Measurements from ENCODE around the gene NPY4R. TPM values are rescaled to one million over a fixed set of nuclear protein-coding genes. Genes with fewer than 3 reads are reported as not detected.
"Not testable (repeated sequence)": the region's sequence is repeated elsewhere in the genome, so short reads cannot be mapped to it uniquely, and the experiment has no call there.

Gene NPY4R, protein sequence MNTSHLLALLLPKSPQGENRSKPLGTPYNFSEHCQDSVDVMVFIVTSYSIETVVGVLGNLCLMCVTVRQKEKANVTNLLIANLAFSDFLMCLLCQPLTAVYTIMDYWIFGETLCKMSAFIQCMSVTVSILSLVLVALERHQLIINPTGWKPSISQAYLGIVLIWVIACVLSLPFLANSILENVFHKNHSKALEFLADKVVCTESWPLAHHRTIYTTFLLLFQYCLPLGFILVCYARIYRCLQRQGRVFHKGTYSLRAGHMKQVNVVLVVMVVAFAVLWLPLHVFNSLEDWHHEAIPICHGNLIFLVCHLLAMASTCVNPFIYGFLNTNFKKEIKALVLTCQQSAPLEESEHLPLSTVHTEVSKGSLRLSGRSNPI
- total RNA-seq: not detected
- long read RNA-seq: 0 reads

DNA sequence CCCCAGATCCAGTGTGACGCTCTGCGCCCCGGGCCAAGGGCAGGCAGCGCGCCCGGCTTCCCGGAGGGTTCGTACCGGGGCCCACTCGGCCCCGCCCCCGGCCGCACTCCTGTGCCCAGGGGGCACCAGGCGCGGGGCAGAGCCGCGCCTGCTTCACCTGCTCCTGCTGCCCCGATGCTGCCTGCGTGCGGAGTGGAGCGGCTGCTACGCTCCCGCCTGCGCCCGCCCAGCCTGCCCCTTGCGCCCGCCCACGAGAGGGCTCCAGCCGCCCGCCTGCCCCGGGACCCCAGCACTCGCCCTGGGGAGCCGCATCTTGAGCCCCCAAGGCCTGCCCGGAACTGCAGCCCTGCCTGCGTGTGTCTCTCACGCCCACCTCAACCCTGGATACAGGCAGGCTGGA, at the start of gene NPY4R:
Gene NPY4R (minus strand): TSS at position 194 of the 400 bp plus-strand sequence. CDS start 3,323 bp downstream, outside the sequence.
- DNase-seq; H3K27me3 ChIP-seq (ENCODE audit: low read depth); H3K4me3 ChIP-seq; intact Hi-C loops (cut with micrococcal nuclease); H3K9me3 ChIP-seq (replicated peaks); H3K36me3 ChIP-seq; H3K27ac ChIP-seq (replicated peaks); H3K4me1 ChIP-seq: not testable (repeated sequence)

DNA sequence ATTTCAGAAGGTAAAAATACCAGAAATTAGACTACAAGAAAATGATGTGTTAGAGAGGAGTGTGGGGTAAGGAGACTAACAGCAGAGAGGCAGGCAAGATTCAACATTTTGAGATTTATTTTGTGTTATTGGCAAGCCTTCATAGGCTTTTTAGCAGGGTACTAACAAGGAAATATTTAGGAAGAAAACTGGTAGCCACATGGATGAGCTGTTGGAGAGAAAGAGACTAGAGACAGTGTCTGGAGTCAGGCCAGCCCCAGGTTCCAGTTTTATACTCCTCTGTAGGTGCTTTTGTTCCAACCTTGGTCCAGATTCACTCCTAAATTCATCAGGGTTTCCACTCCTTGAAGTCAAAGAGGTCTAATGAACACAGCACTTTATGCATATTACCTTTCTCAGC, 49.6 kb upstream of the NPY4R start:
- Histone ChIP-seq H3K4me3 (no peak overlapping the region), H3K27me3 (ENCODE audit: low read depth) (peaks cover 46% of the 10 kb centered on the region), H3K9me3 (replicated peaks) (no peaks in the 10 kb centered on the region), H3K27ac (replicated peaks) (no peak overlapping the region), H3K36me3 (no peaks in the 10 kb centered on the region), H3K4me1 (no peaks in the 10 kb centered on the region)
- intact Hi-C loops (cut with micrococcal nuclease): no loop called here
- no peak for DNase-seq
- TF ChIP-seq, protein P1, sequence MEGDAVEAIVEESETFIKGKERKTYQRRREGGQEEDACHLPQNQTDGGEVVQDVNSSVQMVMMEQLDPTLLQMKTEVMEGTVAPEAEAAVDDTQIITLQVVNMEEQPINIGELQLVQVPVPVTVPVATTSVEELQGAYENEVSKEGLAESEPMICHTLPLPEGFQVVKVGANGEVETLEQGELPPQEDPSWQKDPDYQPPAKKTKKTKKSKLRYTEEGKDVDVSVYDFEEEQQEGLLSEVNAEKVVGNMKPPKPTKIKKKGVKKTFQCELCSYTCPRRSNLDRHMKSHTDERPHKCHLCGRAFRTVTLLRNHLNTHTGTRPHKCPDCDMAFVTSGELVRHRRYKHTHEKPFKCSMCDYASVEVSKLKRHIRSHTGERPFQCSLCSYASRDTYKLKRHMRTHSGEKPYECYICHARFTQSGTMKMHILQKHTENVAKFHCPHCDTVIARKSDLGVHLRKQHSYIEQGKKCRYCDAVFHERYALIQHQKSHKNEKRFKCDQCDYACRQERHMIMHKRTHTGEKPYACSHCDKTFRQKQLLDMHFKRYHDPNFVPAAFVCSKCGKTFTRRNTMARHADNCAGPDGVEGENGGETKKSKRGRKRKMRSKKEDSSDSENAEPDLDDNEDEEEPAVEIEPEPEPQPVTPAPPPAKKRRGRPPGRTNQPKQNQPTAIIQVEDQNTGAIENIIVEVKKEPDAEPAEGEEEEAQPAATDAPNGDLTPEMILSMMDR (IDR thresholded peaks at IDR 0.05; ENCODE audit: borderline replicate concordance): no peak

GRCh38 chr10:46514899-46515298, 49.1 kb upstream of the NPY4R start:
- Histone ChIP-seq H3K36me3 (no peaks in the 10 kb centered on the region), H3K9me3 (replicated peaks) (no peaks in the 10 kb centered on the region), H3K27ac (replicated peaks) (no peak overlapping the region), H3K4me1 (no peaks in the 10 kb centered on the region), H3K4me3 (no peak overlapping the region), H3K27me3 (ENCODE audit: low read depth) (peaks cover 41% of the 10 kb centered on the region)
- TF ChIP-seq, protein P1 (IDR thresholded peaks at IDR 0.05; ENCODE audit: borderline replicate concordance): no peak
- intact Hi-C loops (cut with micrococcal nuclease): no loop called here
- DNase-seq: no peak

- Histone ChIP-seq H3K4me1 (no peaks in the 10 kb centered on the region), H3K9me3 (replicated peaks) (no peaks in the 10 kb centered on the region), H3K27ac (replicated peaks) (no peak overlapping the region), H3K4me3 (no peak overlapping the region), H3K27me3 (ENCODE audit: low read depth) (peaks cover 38% of the 10 kb centered on the region), H3K36me3 (no peaks in the 10 kb centered on the region)
- intact Hi-C loops (cut with micrococcal nuclease): no loop called here
- DNase-seq: no peak
- TF ChIP-seq, protein P1 (IDR thresholded peaks at IDR 0.05; ENCODE audit: borderline replicate concordance): no peak
Measured at GRCh38 chr10:46514431-46514861, 48.7 kb upstream of the NPY4R start.

DNA sequence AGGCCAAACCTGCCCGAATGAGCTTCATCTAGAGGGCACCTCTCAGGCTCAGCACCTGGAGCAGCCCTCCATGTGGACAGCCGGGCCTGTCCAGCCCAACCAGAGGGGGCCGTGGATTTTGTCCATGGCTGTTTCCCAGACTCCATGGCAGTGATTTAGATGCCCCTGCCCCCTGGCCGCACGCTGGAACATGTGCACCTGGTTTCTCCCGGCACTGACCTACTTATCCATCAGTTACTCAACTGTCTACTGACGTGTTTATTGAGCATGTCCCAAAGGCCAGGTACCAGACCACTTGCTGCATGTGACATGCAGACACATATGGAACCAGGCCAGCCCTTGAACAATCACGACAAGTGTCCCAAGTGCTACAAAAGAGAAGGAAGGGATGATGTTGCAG, 47.6 kb upstream of the NPY4R start:
- H3K4me1 ChIP-seq; intact Hi-C loops (cut with micrococcal nuclease); H3K9me3 ChIP-seq (replicated peaks); H3K4me3 ChIP-seq; H3K36me3 ChIP-seq; DNase-seq; H3K27ac ChIP-seq (replicated peaks): not testable (repeated sequence)
- peaks cover 38% of the 10 kb centered on the region for H3K27me3 ChIP-seq (ENCODE audit: low read depth)

- intact Hi-C loops (cut with micrococcal nuclease); H3K4me3 ChIP-seq; H3K4me1 ChIP-seq; DNase-seq; H3K9me3 ChIP-seq (replicated peaks); H3K27ac ChIP-seq (replicated peaks); H3K36me3 ChIP-seq: not testable (repeated sequence)
- H3K27me3 ChIP-seq (ENCODE audit: low read depth): peaks cover 36% of the 10 kb centered on the region
Measured at GRCh38 chr10:46512725-46513124, 47.0 kb upstream of the NPY4R start.

DNA sequence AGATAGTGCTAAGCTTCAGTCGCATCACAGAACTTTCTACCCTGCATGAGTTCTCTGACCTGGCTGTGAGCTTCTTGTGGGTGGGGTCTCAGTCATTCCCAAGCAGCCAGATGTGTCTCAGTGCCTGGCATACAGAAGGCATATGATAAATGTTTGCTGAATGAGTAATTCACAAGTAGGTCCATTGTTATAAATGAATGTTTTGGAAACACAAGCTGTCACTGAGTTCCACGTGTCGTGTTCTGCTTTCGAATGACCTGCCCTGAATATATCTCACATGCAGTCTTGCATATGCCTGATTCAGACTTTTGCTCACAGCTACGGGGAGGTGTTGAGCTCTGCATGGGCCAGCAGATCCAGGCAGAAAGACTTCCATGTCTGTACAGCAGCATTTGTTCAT, 46.2 kb upstream of the NPY4R start:
- H3K27ac ChIP-seq (replicated peaks); intact Hi-C loops (cut with micrococcal nuclease); H3K4me1 ChIP-seq; DNase-seq; H3K9me3 ChIP-seq (replicated peaks); H3K4me3 ChIP-seq; H3K36me3 ChIP-seq: not testable (repeated sequence)
- H3K27me3 ChIP-seq (ENCODE audit: low read depth): peaks cover 29% of the 10 kb centered on the region

DNA sequence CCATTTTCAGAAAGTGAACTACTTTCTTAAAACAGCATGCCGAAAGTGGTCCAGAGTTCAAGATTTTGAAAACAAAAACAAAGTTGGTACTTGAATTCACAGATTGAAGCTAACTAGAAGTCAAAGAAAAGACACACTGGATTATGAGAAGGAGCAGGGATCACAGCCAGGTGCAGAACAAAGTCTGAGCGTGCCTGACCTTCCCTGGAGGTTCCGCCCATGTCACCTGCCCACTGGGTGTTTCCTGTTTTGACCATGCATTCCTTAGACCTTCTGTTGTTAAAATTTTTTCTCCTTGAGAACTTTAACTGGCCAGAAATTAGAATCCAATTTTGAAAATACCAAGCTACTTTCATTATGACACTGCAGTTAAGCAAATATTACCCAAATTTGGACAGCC, 34.2 kb upstream of the NPY4R start:
- H3K4me1 ChIP-seq; H3K27ac ChIP-seq (replicated peaks); H3K36me3 ChIP-seq; H3K27me3 ChIP-seq (ENCODE audit: low read depth); H3K4me3 ChIP-seq; intact Hi-C loops (cut with micrococcal nuclease); DNase-seq; H3K9me3 ChIP-seq (replicated peaks): not testable (repeated sequence)

GRCh38 chr10:46498985-46499703, 33.4 kb upstream of the NPY4R start:
- H3K9me3 ChIP-seq (replicated peaks); H3K4me3 ChIP-seq; H3K4me1 ChIP-seq; H3K27ac ChIP-seq (replicated peaks); H3K27me3 ChIP-seq (ENCODE audit: low read depth); intact Hi-C loops (cut with micrococcal nuclease); DNase-seq; H3K36me3 ChIP-seq: not testable (repeated sequence)

- H3K27me3 ChIP-seq (ENCODE audit: low read depth); H3K27ac ChIP-seq (replicated peaks); H3K4me1 ChIP-seq; H3K36me3 ChIP-seq; intact Hi-C loops (cut with micrococcal nuclease); H3K4me3 ChIP-seq; H3K9me3 ChIP-seq (replicated peaks); DNase-seq: not testable (repeated sequence)
Measured at GRCh38 chr10:46497878-46498277, 32.1 kb upstream of the NPY4R start.

Measured in left ventricle myocardium inferior (tissue), 1 donor.